T-helper 1 cell treated with Interleukin-12 subunit alpha and Interleukin-12 subunit beta and Interleukin-4 antibody, amounts not matched to agents 30 ng/mL and 1 ng/mL, for 36 hours (primary cell): ENCODE measurements around the gene FAM13A. TPM values are rescaled to one million over a fixed set of nuclear protein-coding genes. Genes with fewer than 3 reads are reported as not detected.

Experiments
- intact Hi-C: fragments of 100-400 bp; cut with micrococcal nuclease; formaldehyde crosslinking; loops from one replicate; pipeline ENCODE4 v1.15.1; 2024
- total RNA-seq: library from RNA; stranded (reverse); gene quantifications from 2 replicates; pipeline ENCODE4 v1.2.3, GENCODE V29; 2022

The FAM13A gene
- total RNA-seq, 1 donor from 2014 or later, result 16.6 TPM

DNA sequence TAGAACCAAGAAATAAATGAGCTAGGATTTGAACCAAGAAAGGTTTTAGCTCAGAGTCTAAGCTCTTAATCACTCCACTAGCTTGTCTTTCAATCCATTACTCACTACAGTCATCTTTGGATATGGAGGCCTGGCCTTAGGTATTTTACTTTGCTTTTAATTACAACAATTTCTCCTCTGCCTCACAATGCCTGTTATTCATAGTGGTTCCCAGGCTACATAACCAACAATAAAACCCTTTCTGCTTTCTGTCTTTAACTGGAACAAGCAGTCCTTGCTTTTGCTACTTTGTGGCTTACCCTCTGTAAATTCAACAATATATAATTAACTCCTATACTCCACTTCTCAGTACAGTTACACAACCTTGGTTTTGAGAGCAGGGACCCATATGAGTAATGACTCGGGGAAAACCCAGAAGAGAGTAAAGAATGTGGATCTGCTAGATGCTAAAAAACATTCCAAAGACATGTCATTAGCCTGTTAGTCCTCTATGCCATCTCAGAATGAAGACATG is 264.7 kb downstream of the FAM13A start:
- intact Hi-C loops, result loop anchor here (2.0 to 5.0 kb wide), 2 partner anchors 95 to 266 kb away; partner anchors contain the start of gene NAP1L5

DNA sequence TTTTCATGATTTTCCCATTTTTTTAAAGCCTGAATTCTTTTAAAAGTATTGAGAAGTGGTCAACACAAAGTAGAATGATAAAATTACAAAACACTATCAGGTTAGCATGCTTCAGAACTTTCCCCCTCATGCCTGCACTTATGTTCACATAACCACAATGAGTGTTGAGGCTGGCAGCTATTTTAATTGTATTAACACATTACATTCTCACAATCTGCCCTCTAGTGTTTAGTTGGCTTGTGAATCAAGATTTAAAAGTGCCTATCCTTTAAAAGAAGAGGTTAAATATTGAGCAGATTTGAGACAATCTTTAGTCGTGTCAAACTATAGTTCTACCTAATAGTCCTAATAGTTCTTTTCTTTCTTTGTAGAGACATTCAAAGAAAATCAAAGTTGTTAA is 265.7 kb downstream of the FAM13A start:
- intact Hi-C loops, result loop anchor here (5.0 kb wide), 1 partner anchor 94 kb away; the partner anchor contains the start of gene NAP1L5

DNA sequence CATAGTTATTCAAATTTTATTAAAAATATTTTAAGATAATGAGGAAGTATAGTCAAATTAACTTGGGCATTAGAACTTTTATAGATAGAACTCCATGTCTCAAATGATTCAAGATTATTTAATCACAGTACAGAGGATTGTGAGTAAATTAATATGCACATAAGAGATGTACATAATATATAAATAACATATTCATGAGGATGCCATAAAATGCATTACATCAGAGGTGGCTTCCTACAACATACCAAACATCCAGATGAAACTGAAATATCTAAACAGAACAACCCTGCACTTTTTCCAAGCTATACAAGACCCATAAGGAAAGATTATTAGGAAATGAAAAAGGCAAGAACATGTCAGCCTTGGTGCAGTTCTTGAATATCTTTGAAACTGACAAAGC is 268.1 kb downstream of the FAM13A start:
- intact Hi-C loops, result no loop called here

DNA sequence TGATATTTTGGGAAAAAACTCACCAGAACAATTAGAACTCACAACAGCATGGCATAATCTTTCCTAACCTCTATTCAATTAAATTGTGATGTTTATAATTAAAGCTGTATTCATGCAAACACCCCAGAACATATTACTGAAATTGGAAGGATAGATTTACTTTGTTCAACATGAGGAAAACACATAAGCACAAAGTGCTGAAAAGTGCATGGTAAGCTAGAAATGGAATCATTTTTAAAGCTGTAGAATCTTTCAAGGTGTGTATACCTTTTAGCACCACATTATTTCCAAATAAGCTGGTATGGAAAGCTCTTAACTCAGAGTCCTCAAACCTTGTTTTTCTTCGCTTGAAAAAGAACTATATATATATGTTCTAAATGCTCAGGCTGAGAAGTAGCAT is 268.6 kb downstream of the FAM13A start:
- intact Hi-C loops, result no loop called here

DNA sequence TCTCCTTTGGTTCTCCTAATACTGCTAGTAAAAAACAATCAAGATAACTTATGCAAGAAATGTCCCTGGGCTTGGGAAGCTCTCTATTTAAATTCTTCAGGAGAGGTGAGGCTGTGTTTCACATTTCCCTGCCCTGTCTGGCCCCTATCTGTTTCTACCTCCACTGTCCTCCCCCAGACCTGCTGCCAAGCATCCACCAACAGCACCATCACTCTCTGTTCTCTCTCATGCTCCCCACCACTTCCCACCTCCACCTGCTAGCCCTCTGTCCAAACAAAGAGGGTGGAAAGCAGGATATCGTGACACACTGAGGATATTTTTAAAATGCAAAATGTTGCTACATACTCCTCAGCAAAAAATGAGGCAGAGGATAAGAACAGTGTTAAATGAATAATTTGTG is 271.0 kb downstream of the FAM13A start:
- intact Hi-C loops, result no loop called here

DNA sequence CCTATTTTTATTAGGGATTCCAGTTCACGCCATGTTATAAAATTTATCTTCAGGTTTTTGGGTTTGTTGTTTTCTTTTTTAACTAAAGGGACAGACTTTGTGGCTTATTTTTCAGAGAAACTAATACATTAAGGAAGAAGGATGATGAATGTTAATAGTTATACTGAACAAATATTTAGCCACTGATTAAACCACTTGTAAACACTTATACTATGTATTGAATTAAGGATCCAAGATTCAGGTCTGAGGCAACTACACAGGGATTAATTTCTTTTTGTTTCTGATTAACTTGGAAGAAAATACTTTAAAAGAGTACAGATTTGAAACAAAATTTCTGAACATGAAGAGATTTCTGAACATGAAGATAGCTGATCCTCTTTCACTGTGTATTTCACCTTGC is 276.6 kb downstream of the FAM13A start:
- intact Hi-C loops, result no loop called here

DNA sequence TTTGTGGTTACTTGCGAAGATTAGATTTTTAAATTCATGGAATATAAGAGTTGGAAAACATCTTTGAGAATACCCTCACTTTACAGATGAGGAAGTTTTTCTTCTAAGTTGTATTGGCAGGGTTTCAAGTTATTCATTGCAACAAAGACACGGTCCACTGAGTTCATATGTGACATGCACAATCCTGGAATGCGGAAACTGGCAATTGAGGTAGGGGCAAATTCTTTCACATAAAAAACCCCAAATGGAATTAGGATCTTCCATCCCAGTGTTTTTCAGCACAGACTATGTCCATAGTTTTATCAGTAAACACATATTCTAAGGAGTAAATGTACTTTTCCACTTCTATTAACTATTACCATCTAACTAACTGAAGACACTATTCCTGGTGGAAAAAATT is 277.6 kb downstream of the FAM13A start:
- intact Hi-C loops, result no loop called here

DNA sequence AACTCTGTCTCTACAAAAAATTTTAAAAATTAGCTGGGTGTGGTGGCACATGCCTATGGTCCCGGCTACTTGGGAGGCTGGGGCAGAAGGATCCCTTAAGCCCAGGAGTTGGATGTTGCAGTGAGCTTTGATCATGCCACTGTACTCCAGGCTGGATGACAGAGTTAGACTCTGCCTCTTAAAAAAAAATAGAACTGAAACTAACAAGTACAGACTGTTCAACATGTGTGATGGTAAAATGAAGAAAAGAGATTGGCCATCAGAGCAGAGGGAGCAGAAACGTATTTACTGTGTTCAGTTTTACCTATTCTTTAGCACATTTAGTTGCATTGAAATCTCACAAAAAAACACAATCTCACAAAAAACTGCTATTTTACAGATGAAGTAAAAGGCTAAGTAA is 281.5 kb downstream of the FAM13A start:
- intact Hi-C loops, result no loop called here

DNA sequence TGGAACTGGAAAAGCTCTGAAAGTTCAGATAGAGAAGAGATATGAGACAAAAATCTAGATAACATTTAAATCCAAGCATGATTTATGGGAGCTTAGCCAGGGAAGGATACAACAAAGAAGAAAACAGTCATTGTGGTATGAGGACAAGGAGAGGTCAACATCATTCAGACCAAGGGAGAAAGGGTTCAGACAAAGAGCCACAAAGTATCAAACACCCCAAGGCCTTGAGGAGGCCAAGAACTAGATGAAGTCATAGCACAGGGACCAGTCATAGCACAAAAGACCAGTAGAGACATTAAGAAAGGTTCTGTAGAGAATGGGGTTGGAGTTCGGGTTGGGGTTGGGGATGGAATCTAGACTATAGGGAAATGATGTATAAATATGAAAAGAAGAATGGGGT is 282.0 kb downstream of the FAM13A start:
- intact Hi-C loops, result no loop called here

DNA sequence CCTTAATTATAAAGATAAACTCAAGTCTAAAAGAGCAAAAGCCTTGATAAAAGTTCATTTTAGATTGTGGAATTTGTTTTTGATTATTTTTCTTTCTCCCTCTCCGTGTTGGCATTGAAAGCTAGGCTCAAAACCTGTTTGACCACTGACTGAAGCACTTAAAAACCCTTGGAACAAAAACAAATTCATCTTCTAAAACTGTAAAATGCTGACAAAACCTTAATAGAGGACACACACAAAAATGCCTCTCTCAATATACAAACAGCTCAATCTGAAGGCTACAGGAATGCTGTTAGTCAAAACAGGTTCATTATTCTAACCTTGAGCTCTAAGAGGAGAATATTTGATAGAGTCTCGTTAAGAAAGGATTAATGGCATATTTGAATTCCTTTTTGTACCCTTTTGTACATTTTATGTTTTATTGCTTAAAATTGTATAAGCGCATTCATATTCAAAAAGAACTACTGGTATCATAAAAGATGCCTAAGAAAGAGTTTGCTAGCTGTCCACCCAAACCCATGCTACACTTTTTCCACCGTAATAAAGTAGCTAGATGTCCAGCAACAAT is 285.0 kb downstream of the FAM13A start:
- intact Hi-C loops, result no loop called here

DNA sequence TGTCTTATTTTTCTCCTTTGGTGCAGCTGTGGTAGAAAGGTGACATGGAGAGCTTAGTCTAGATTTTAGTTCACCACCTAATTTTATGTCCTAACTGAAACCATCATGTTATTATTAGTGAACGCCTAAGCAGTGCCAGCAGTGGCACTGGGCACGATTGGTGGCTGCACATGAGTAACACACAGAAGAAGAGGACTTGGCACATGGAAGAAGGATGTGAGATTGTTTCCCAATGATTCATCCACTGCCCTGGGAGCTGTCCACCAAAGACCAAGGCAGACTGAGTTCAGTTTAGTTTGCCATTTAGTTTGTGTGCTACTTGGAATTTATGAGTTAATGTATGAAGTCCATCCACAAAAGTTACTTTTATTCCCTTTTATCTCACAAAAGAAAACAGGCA is 291.3 kb downstream of the FAM13A start:
- intact Hi-C loops, result no loop called here

DNA sequence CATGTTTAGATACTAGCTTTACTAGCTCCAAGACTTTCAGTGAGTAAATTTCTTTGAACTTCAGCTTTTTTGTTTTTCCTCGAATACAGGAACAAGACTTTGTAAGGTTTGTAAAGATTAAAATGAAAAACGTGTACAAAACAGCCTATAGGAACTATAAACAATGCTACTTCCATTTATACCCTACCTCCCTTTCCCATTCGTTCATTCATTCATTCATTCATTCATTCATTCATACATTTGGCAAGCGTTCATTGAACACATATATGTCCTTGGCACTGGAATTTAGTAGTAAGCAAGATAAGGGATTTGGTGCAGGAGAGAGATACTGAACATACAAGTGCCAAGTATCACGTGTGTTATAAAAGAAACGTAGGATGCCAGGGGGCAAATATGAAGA is 293.9 kb downstream of the FAM13A start:
- intact Hi-C loops, result no loop called here

DNA sequence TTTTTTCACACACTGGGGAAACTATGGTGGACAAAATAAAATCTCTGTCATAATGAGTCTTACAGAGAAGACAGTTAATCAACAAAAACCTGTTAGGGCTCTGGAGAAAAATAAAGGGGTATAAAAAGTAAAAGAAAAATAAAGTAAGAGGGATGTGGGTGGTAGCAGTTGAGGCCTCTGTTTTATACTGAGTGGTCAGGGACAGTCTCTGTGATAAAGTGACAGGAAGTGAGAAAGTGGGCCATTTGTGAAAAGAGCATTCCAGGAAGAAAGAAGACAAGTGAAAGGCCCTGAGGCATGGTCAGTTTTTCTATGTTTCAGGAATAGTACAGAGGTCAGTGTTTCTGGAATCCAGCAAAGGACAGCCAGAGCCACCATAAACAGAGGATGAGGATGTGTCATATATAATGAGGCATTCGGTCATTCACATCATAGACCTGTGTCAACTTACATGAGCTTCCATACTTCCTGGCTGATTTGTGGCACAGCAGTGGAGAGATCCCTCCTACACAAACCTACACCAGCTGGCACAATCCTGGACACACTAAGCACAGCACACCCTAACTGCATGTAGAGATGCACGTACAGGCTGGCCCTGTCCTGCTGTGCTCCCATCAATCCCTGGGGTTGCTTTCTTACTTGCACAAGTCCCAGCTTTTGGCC is 295.0 kb downstream of the FAM13A start:
- intact Hi-C loops, result no loop called here

DNA sequence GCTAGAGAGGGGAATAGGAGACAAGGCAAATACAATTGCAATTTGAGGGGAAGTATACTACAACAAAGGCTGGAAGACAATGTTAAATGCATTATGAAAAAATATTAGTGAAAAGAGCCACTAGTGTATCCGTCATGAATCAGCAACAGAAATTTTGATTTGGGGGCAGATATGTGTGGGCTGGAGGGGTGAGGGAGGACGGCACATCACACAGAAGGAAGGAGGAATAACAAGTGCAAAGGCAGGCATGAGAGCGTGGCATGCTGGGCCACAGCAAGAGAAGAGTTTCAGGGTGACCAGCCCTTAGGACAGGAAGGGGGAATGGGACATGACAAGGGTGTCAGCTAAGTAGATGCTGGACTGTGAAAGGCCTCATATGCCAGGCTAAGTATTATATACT is 295.6 kb downstream of the FAM13A start:
- intact Hi-C loops, result no loop called here

DNA sequence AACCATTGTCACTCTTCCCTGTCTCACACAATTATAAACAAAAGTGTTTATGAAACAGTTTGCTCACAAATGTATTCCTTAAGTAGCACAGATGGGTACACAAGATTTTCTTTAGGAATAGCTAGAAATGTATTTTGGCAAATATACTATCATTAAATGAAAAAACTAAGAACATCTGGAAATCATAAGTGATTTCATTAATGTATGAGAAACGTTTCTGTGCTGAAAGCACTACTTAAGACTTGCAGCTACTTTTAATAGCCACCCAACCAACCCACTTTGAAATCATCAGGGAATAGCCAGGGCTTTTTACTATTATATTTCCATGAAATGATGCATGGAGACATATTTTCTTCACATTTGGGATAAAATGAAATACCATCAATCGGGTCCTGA is 297.1 kb downstream of the FAM13A start:
- intact Hi-C loops, result no loop called here

DNA sequence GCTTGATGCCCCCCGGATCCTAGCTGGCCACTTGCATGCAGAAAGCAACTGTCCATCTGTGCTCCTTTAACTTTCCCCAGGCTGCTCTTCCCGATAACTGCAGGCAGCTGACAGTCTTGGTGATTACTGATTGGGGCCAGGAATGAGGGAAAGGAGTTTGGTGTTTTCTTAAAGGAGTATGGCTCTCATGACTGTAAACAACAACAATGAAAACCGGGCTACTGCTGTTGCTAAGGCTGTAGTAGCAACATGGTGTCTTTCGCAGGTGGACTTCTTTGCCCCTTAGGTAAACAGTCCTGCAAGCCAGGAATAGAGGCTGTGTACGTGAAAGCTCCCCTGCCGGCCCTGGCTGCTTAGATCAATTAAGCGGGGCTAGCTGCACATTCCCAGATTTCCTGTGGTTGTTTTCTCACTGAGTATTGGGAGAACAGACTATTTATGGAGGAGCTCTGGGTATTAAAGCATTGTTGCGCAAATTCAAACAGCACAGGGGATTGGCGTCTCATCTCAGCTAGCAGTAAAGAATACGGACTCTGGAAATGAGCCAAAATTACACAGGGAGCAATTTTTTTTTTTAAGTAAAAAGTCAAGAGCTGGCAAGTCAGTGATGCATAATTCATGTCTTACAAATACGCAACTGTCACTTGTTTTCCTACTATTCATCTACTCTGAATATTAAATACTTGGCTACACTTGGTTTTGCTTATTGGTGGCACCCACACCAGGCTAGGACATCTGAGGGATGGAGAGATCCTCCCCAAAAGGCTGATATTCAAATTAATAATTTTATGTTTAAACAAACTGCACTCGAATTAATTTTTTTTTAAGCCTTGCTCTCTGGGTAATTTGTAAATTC is 297.7 kb downstream of the FAM13A start:
- intact Hi-C loops, result no loop called here

DNA sequence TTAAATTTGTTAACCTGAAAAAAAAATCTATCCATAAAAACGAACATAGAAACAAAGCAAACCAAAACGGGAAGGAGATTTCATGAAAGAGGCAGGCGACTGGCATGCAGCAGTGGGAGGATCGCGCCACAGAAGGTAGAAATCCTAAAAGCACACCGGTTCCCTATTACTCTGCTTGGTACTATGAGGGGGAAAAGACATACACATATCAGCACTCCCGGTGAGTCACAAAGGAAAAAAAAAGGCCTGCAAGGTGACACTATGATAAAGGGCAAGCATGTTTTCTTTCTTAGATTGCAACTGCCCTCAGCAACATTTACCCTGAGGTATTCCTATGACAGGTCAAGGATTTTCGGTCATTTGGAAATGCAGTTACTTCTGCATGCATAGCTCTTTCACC is 298.7 kb downstream of the FAM13A start:
- intact Hi-C loops, result no loop called here

DNA sequence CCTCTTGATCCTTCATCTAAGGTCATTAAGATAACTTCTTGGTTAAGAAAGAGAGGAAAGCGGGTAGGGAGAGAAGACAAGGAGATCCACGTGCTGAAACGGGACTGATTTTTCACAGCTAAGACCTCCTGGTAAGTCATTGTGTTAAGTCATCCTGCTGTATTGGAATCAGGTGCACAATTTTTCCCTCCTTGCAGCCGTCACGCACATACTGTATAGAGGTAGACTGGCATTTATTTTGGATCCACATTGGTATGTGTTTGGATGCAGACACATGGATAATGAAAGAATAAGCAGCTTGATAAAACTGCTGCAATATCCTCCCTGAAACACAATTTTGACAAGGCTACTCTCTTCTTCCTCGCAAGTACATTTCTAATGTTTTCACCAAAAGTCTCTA is 299.2 kb downstream of the FAM13A start:
- intact Hi-C loops, result no loop called here

DNA sequence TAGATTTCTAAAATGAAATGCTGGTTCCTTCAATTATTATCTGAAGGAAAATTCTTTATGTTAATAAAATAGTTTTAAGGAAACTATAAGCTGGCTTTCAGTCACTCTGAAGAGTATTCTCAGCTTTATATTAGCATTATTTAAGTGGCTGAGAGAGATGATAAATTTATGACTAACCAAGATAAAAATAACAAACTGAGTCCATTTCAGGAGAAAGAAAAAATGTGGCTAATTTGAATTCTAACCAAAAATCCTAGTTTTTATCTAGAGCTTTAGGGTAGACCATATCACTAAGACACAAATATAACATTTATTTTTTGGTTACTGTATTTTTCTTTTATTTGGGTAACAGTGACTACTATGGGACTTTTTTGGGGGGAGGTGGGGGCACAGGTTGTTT is 299.9 kb downstream of the FAM13A start:
- intact Hi-C loops, result no loop called here

DNA sequence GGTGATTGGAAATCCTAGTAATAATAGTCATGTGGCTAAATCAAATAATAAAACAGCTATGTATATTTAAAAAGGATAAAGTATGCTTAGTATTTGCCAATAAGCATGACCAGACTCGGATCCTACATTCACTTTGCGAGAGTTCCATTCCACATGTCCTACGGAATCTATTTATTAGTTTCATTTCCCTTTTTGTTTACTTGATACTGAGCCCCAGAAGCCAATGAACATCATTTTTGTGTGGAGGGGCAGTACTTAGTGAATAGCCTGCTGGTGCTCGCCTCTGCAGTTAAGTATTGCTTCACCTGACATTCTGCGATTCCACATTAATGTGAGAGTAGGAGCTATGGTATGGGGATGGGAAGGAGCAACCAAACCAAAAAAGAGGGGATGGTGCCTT is 300.8 kb downstream of the FAM13A start:
- intact Hi-C loops, result no loop called here

DNA sequence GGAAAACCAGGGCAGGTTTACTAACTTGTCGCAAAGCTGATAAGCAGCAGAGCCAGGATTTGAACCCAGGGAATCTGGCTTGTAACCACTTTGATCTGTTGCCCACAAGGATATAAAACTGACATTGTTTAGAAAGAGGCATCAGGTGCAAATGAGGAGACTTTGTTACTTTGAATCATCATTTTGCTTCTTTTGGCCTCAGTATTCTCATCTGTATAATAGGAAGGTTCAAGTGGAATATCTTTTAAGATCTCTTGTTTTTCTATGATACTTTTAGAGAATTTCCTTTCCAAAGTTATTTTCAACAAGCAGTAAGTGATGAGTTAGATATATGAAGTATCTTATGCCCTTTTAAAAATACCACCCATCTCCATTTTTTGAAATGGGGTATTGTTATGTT is 301.5 kb downstream of the FAM13A start:
- intact Hi-C loops, result no loop called here

DNA sequence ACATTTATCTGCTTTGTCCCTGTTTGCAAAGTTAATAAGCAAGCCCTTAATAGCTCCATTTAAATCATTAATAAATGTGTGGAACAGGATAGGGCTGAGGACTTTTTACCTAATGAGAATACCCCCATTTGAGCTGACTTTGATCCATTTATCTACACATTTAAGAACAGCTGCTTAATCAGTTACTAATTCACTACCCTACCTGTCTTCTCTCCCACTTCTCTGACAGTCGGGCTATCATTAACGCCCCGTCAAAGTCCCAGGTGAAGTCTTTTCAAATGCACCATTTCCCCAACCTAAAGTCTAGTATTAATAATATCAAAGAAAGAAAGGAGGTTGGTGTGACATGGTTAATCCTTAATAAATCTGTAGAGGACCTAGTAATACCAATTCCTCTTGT is 302.2 kb downstream of the FAM13A start:
- intact Hi-C loops, result no loop called here
